Activated naive CD8-positive, alpha-beta T cell (primary cell): ENCODE measurements around the gene BBS9.

ENCODE experiments used
- H3K27ac Mint-ChIP-seq: one replicate; pipeline ENCODE4 v1.8.0; 2021; ENCODE audit warnings: mixed read lengths
- H3K27me3 Mint-ChIP-seq: one replicate; pipeline ENCODE4 v1.8.0; 2021; ENCODE audit warnings: mixed read lengths
- H3K36me3 Mint-ChIP-seq: one replicate; pipeline ENCODE4 v1.8.0; 2021; ENCODE audit warnings: mixed read lengths
- H3K4me1 Mint-ChIP-seq: one replicate; pipeline ENCODE4 v1.8.0; 2021; ENCODE audit warnings: low read depth, mixed read lengths
- H3K4me3 Mint-ChIP-seq: one replicate; pipeline ENCODE4 v1.8.0; 2021; ENCODE audit warnings: mild to moderate bottlenecking, mixed read lengths
- H3K9me3 Mint-ChIP-seq: one replicate; pipeline ENCODE4 v1.8.0; 2021; ENCODE audit warnings: low read depth, mixed read lengths

Gene BBS9

DNA sequence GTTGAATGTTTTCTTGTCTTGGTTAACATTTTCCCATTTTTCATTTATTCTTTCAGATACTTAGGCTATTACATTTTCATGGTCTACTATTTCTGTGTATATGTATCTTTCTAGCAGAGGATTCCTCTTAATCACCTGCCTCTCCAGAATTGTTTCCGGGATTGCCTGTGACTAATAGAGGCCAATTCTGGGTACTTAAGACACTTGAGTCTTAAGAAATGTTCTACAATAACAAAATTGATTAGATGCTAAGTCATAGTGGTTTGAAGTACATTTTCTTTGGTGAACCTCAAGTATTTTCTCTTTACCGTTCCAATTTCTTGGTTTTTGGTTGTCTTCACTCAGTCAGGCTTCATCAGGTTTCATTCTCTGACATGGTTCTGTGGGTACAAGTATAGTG is 26.4 kb downstream of the BBS9 start:
- no peaks in the 10 kb centered on the region for H3K9me3 Mint-ChIP-seq
- no peak overlapping the region for H3K4me3 Mint-ChIP-seq
- H3K36me3 Mint-ChIP-seq = peaks cover 26% of the 10 kb centered on the region
- H3K27ac Mint-ChIP-seq = no peak overlapping the region
- no peaks in the 10 kb centered on the region for H3K4me1 Mint-ChIP-seq
- no peaks in the 10 kb centered on the region for H3K27me3 Mint-ChIP-seq

DNA sequence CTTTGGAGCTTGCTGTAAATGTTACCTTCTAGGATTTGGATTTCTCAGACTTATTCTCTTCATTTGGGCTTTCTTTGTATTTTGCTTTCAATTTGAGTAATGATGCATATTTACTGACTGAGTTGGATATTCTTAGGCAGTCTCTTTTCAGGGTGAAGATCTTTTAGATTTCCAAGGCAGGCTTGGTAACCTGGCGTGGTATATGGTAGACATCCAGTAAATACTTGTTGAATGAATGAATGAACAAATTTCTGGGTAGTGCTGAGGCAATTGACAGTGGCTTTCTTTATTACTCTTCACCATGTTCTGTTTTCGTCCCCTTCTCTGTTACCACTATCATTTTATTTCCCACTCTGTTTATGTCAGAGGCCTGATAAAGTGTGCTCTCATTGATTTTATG is 27.1 kb downstream of the BBS9 start:
- H3K27me3 Mint-ChIP-seq = no peaks in the 10 kb centered on the region
- H3K9me3 Mint-ChIP-seq = no peaks in the 10 kb centered on the region
- H3K4me3 Mint-ChIP-seq = no peak overlapping the region
- no peak overlapping the region for H3K27ac Mint-ChIP-seq
- peaks cover 30% of the 10 kb centered on the region for H3K36me3 Mint-ChIP-seq
- H3K4me1 Mint-ChIP-seq = no peaks in the 10 kb centered on the region

DNA sequence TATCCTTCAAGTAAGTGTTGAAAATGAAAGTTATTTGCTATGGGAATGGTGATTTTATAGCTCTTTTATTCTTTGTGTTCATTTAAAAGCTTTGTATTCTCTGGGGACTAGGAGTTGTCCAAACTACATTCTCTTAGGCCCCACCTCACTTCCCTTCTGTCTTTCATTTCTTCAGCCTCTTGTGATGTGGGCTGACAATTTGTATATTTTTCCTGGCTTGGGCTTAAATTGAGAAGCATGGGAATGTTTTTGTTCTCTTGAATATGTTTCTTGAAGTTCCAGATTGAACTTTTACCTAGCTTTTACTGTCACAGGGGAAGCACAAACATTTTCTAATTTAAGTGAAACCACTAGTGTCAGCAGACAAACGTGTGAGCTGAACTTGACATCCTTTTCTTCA is 27.9 kb downstream of the BBS9 start:
- Mint-ChIP-seq H3K36me3 (peaks cover 33% of the 10 kb centered on the region), H3K27ac (no peak overlapping the region), H3K27me3 (no peaks in the 10 kb centered on the region), H3K4me1 (no peaks in the 10 kb centered on the region), H3K4me3 (no peak overlapping the region), H3K9me3 (no peaks in the 10 kb centered on the region)

DNA sequence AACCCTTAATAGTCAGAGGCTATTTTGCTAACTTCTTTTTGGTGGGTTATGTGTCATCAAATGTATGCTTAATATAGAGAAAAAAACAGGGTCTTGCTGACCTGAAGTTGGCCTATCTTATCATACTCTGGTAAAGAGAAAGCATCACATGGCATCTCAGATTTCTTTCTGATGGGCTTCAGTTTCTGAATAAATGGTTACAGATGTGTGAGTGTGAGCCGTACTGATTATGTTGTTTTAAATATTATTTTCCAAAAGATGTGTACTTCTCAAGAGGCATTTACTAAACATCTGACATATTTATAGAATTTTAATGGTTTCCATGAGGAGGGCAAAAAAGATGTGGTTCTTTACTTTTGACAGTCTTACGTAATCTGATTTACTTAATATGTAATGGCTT is 28.4 kb downstream of the BBS9 start:
- Mint-ChIP-seq H3K4me1 (no peaks in the 10 kb centered on the region), H3K4me3 (no peak overlapping the region), H3K27me3 (no peaks in the 10 kb centered on the region), H3K36me3 (peaks cover 34% of the 10 kb centered on the region), H3K27ac (no peak overlapping the region), H3K9me3 (no peaks in the 10 kb centered on the region)

DNA sequence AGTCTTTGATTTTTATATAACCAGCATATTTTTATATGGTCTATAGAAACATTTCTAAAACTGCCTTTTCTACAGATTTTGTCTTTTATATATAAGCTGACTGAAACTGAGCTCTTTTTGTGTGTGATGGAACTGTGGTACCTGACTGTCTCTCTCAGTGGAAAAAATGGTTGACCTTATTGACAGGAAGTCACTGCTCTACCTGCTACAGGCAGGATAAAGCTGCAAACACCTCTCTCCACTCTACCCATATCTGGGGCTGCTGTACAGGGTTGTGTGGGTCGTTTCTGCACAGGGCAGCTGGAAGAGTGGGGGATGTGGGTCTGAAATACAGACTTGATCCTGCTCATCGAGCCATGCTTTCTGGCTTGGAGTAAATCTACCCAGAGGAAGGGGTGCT is 48.5 kb downstream of the BBS9 start:
- no peaks in the 10 kb centered on the region for H3K27me3 Mint-ChIP-seq
- H3K9me3 Mint-ChIP-seq = no peaks in the 10 kb centered on the region
- H3K4me3 Mint-ChIP-seq = no peak overlapping the region
- no peaks in the 10 kb centered on the region for H3K4me1 Mint-ChIP-seq
- H3K36me3 Mint-ChIP-seq = peaks cover 11% of the 10 kb centered on the region
- no peak overlapping the region for H3K27ac Mint-ChIP-seq

DNA sequence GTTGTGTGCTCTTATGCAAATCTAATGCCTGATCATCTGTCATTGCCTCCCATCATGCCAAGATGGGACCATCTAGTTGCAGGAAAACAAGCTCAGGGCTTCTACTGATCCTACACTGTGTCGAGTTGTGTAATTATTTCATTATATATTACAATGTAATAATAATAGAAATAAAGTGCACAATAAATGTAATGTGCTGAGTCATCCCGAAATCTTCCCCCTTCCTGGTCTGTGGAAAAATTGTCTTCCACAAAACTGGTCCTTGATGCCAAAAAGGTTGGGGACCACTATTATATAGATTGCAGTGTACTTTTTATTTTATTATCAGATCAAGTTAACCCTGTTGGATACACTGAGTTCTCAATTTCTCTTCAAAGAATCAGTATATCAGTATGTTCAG is 50.2 kb downstream of the BBS9 start:
- H3K4me3 Mint-ChIP-seq = no peak overlapping the region
- H3K36me3 Mint-ChIP-seq = peaks cover 9% of the 10 kb centered on the region
- no peak overlapping the region for H3K27ac Mint-ChIP-seq
- H3K27me3 Mint-ChIP-seq = no peaks in the 10 kb centered on the region
- H3K9me3 Mint-ChIP-seq = no peaks in the 10 kb centered on the region
- no peaks in the 10 kb centered on the region for H3K4me1 Mint-ChIP-seq

DNA sequence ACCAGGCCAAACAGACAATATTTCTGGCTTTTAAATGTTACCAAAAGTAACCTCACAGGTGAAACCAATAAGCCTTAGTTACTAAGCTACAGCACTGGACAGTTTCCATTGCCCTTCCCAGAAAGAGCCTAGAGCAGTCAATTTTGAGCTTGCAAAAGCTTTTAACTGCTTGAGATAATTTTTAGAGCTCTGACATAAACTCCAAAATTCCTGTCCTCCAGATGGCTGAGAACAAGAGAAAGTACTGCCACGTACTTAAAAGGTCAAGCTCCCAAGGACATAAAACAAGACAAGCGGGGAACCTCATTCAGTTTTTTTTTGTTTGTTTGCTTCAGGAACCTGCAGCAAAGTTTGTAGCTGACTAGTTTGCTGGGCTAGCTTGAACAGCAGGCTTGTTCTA is 54.1 kb downstream of the BBS9 start:
- H3K9me3 Mint-ChIP-seq = no peaks in the 10 kb centered on the region
- no peaks in the 10 kb centered on the region for H3K27me3 Mint-ChIP-seq
- peaks cover 6% of the 10 kb centered on the region for H3K36me3 Mint-ChIP-seq
- no peak overlapping the region for H3K4me3 Mint-ChIP-seq
- H3K27ac Mint-ChIP-seq = no peak overlapping the region
- H3K4me1 Mint-ChIP-seq = no peaks in the 10 kb centered on the region

DNA sequence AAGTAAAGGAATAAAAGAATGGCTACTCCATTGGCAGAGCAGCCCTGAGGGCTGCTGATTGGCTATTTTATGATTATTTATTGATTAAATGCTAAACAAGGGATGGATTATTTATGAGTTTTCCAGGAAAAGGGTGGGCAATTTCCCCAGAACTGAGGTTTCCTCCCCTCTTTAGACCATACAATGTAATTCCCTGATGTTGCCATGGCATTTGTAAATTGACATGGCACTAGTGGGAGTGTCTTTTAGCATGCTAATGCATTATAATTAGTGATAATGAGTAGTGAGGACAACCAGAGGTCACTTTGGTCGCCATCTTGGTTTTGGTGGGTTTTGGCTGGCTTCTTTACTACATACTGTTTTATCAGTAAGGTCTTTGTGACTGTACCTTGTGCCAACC is 55.5 kb downstream of the BBS9 start:
- Mint-ChIP-seq H3K27ac (no peak overlapping the region), H3K27me3 (no peaks in the 10 kb centered on the region), H3K9me3 (no peaks in the 10 kb centered on the region), H3K4me1 (no peaks in the 10 kb centered on the region), H3K4me3 (no peak overlapping the region), H3K36me3 (peaks cover 3% of the 10 kb centered on the region)

DNA sequence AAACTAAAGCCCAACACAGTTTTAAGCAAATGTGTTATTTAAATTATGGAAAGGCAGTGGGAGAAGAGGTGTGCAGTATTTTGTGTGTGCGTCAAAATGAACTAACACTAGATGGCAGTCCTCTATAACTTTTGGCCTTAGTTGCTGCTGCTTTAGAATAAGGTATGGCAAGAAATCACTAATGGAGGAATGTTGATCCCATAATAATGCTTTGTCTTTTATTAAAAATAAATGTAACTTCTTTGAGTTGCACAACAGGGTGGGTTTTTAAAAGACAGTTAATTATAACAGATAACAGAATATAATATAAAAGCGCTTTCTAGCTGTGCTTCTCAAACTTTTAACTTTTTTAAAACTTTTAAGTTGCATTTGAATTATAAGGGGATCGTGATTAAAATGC is 56.4 kb downstream of the BBS9 start:
- Mint-ChIP-seq H3K4me1 (peaks cover 6% of the 10 kb centered on the region), H3K27me3 (no peaks in the 10 kb centered on the region), H3K36me3 (peaks cover 3% of the 10 kb centered on the region), H3K9me3 (no peaks in the 10 kb centered on the region), H3K4me3 (no peak overlapping the region), H3K27ac (no peak overlapping the region)

DNA sequence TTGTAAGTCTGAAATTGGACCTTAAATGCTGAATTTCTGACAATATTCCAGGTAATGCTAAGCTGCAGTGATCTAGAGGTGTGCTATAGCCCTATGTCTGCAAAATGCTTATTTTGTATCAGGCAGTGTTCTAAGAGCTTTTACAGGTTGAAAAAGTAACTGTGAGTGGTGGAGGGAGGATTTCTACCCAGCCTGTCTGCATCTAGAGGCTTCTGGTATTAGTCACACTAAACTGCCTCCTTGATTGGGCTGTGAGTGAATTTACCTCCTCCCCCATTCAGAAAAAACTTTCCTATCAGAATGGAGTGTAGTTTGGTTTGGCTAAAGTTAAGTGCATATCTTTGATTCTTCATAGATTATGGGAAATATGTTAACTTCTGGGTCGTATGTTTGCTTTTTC is 56.8 kb downstream of the BBS9 start:
- H3K27me3 Mint-ChIP-seq = no peaks in the 10 kb centered on the region
- H3K27ac Mint-ChIP-seq = no peak overlapping the region
- no peak overlapping the region for H3K4me3 Mint-ChIP-seq
- no peaks in the 10 kb centered on the region for H3K9me3 Mint-ChIP-seq
- peaks cover 3% of the 10 kb centered on the region for H3K36me3 Mint-ChIP-seq
- H3K4me1 Mint-ChIP-seq = peaks cover 10% of the 10 kb centered on the region

DNA sequence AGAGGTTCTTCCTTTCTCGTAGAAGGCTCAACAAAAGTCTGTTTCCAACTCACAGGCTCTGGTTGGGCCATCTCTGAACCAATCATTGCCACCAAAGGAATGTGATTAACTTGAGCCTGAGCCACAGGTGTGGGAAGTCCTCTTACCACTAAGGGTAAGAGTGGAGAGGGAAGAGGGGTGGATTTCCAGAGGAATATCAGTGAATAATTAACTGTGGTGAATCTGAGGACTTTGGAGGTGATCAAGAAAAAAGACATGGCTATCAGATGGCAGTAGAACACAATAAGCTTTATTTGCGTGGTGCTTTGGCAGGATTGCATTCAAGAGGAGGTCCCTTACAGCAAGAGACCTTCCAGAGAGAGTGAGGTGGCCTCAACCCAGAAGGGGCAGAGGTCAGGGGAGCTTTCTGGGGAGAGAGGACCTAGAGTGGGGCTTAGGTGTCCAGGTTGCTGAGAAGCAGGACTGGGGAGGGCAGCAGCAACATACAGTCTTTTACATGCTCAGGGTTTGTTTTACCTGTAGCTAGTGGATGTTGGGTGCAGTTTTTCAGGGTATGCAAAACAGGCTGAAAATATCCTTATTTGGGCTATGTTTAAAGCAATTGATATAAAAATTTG is 61.4 kb downstream of the BBS9 start:
- H3K27ac Mint-ChIP-seq = peak overlapping the region; percentile 11

DNA sequence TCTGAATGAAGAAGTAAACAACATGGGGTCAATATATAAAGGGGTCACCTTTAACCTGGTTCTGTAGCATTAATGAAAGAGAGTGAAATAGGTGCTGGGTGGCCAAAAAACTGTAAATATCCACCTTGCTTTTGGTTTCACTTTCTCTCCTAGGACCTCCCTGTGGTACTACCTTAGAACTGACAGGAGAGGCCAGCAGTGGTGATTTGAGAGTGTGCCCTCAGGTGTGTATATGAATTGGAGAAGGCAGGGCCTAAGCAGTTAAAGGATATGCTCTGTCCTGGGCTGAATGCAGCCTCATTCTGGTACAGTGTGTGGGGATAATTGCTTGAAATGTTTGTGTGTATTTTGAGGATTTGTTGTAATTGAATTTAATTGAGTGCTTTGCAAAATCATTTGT is 62.0 kb downstream of the BBS9 start:
- H3K4me3 Mint-ChIP-seq = peak overlapping the region; percentile 48
- no peaks in the 10 kb centered on the region for H3K9me3 Mint-ChIP-seq
- peak overlapping the region; percentile 11 for H3K27ac Mint-ChIP-seq
- peaks cover 11% of the 10 kb centered on the region for H3K36me3 Mint-ChIP-seq
- H3K27me3 Mint-ChIP-seq = no peaks in the 10 kb centered on the region
- H3K4me1 Mint-ChIP-seq = peaks cover 14% of the 10 kb centered on the region

More for the DNA sequence above, 61.4 kb downstream of the BBS9 start:
- Mint-ChIP-seq H3K4me3 (peak overlapping the region; percentile 48), H3K27me3 (no peaks in the 10 kb centered on the region), H3K4me1 (peaks cover 14% of the 10 kb centered on the region), H3K36me3 (peaks cover 11% of the 10 kb centered on the region), H3K9me3 (no peaks in the 10 kb centered on the region)

DNA sequence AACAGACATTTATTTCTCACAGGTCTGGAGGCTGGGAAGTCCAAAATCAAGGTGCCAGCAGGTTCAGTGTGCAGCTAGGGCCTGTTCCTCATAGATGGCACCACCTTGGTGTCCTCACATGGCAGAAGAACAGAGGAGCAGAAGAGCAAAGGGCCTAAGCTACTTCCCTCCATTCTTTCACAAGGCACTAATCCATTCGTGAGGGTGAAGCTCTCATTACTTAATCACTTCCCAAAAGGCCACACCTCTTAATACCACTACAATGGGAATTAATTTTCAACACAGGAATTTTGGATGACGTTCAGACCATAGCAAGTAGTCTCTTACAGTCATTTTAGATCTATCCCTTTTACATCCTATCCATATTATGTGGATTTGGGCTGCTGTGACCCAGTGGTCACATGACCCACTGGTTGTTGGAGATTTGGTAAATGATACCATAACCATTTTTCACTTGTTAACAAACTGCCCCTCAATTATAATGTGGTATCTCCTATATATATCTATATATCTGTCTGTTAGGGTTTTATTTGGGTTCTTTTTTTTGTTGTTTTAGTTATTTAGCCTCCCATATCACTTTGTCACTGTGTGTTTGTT is 63.4 kb downstream of the BBS9 start:
- Mint-ChIP-seq H3K36me3 (peaks cover 13% of the 10 kb centered on the region), H3K4me1 (peaks cover 14% of the 10 kb centered on the region), H3K4me3 (no peak overlapping the region), H3K27me3 (no peaks in the 10 kb centered on the region), H3K9me3 (no peaks in the 10 kb centered on the region), H3K27ac (no peak overlapping the region)

DNA sequence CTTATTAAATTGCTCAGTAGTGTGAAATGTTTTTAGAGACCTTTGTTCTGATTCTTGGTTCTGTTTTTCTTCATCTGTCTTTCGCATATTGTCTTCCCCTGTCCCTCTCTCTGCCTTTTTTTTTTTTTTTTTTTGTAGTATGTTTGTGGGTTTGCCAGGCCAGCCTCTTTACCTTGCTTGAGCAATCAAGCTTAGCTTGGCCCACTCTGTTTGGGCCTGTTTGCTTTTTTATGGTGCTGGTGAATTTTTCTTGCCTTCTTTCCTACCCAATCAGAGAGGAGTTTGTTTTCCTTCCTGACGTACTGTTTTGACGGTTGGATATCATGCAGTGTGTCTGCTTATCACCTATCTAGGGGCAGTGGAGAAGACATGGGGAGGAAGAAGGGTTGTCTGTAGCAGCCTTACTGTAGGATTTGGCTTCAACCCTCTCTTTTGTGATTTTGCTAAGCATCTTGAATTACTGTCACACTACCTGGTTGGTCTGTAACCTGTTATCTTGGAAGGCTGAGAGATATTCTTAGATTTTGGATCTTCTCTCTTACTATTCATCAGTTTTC is 64.0 kb downstream of the BBS9 start:
- no peaks in the 10 kb centered on the region for H3K27me3 Mint-ChIP-seq
- H3K36me3 Mint-ChIP-seq = peaks cover 13% of the 10 kb centered on the region
- H3K27ac Mint-ChIP-seq = no peak overlapping the region
- H3K9me3 Mint-ChIP-seq = no peaks in the 10 kb centered on the region
- no peak overlapping the region for H3K4me3 Mint-ChIP-seq
- H3K4me1 Mint-ChIP-seq = peaks cover 14% of the 10 kb centered on the region

DNA sequence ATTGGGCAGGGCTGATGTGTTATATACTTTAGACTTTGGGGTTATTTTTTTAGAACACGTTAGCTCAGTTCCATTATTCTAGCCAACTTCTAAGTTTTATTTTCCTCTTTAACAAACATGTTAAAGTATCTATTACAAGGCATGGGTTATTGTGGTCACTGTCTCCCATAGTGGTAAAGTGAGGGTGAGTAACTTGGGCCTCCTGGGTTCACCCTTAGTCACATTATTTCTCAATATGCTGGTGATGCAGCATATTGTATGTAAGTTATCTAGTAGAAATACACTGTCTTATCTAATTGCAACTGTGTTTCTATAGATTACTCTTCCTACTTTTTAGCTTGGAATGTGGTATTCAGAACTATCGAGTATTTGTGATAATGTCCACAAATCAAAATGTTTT is 65.9 kb downstream of the BBS9 start:
- Mint-ChIP-seq H3K4me3 (no peak overlapping the region), H3K4me1 (peaks cover 13% of the 10 kb centered on the region), H3K27me3 (no peaks in the 10 kb centered on the region), H3K36me3 (peaks cover 15% of the 10 kb centered on the region), H3K9me3 (no peaks in the 10 kb centered on the region), H3K27ac (no peak overlapping the region)

DNA sequence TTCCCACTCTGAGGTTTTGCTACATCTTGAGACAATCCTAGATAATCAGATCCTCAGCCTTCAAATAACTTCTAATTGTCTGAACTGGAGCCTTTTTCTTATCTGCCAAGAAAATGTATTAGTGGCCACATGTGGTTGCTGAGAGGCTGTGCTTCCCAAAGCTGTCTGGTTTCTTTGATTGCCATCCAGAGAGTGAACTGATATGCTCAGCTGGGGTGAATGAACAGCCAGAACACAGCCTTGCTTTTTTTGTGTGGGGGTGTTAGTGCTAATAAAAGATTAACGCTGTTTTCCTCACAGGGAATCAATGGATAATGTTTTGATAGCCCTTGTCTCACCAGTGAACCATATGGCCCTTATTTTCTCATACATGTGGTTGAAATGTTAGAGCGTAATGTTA is 66.9 kb downstream of the BBS9 start:
- Mint-ChIP-seq H3K9me3 (no peaks in the 10 kb centered on the region), H3K27ac (no peak overlapping the region), H3K36me3 (peaks cover 12% of the 10 kb centered on the region), H3K4me1 (peaks cover 4% of the 10 kb centered on the region), H3K4me3 (no peak overlapping the region), H3K27me3 (no peaks in the 10 kb centered on the region)
